GM21390 (cell line): ENCODE data around the gene ITPR1.

ENCODE experiments used
- ATAC-seq: cut with Tn5 transposase; IDR thresholded peaks from one replicate; pipeline ENCODE4 v1.9.1; 2021; ENCODE audit not compliant: unreplicated experiment

Gene ITPR1

GRCh38 chr3:4738737-4739274, 245.7 kb downstream of the ITPR1 start:
- ATAC-seq, result no peak

GRCh38 chr3:4739289-4740236, 246.4 kb downstream of the ITPR1 start:
- no peak for ATAC-seq

- ATAC-seq, result no peak
Measured at GRCh38 chr3:4740397-4741105, 247.4 kb downstream of the ITPR1 start.

GRCh38 chr3:4741106-4741403, 247.9 kb downstream of the ITPR1 start:
- ATAC-seq, result no peak

GRCh38 chr3:4741404-4742307, 248.5 kb downstream of the ITPR1 start:
- no peak for ATAC-seq

GRCh38 chr3:4742359-4742758, 249.2 kb downstream of the ITPR1 start:
- no peak for ATAC-seq

- ATAC-seq, result no peak
Measured at GRCh38 chr3:4743371-4743770, 250.2 kb downstream of the ITPR1 start.

- ATAC-seq, result no peak
Measured at GRCh38 chr3:4744405-4745234, 251.5 kb downstream of the ITPR1 start.

- ATAC-seq, result no peak
Measured at GRCh38 chr3:4745235-4745610, 252.1 kb downstream of the ITPR1 start.

- no peak for ATAC-seq
Measured at GRCh38 chr3:4746241-4746958, 253.3 kb downstream of the ITPR1 start.

- no peak for ATAC-seq
Measured at GRCh38 chr3:4748127-4748526, 255.0 kb downstream of the ITPR1 start.

GRCh38 chr3:4748701-4749378, 255.7 kb downstream of the ITPR1 start:
- ATAC-seq, result peak; percentile 42

- ATAC-seq, result peak; percentile 36
Measured at GRCh38 chr3:4749567-4750002, 256.4 kb downstream of the ITPR1 start.

- no peak for ATAC-seq
Measured at GRCh38 chr3:4750306-4750968, 257.3 kb downstream of the ITPR1 start.

GRCh38 chr3:4751029-4751501, 257.9 kb downstream of the ITPR1 start:
- no peak for ATAC-seq

- no peak for ATAC-seq
Measured at GRCh38 chr3:4751502-4752101, 258.5 kb downstream of the ITPR1 start.

- ATAC-seq, result no peak
Measured at GRCh38 chr3:4752201-4753072, 259.3 kb downstream of the ITPR1 start.
